ENCODE results near the gene BTRC. TPM values are rescaled to one million over a fixed set of nuclear protein-coding genes. Genes with fewer than 3 reads are reported as not detected.
"Not testable (repeated sequence)": the region's sequence is repeated elsewhere in the genome, so short reads cannot be mapped to it uniquely, and the experiment has no call there.

Gene BTRC
- total RNA-seq, 2 donors from 2014 or later: 13.5 to 16.6 TPM

- Mint-ChIP-seq H3K27me3 (peaks cover 28 to 36% of the 10 kb centered on the region in 2 donors), H3K4me3 (no peak overlapping the region), H3K27ac (no peak overlapping the region), H3K36me3 (no peaks in the 10 kb centered on the region), H3K4me1 (ENCODE audit: low read depth in 2 of 2) (peaks cover 0 to 2% of the 10 kb centered on the region in 2 donors), H3K9me3 (no peaks in the 10 kb centered on the region)
- ATAC-seq (no peak), DNase-seq (ENCODE audit: low spot score) (no peak)
Observed at GRCh38 chr10:101329341-101330032, 24.5 kb upstream of the BTRC start.

- Mint-ChIP-seq H3K4me3 (no peak overlapping the region), H3K4me1 (ENCODE audit: low read depth in 2 of 2) (no peaks in the 10 kb centered on the region)
- ATAC-seq: no peak
Observed at GRCh38 chr10:101330231-101330630, 23.7 kb upstream of the BTRC start.

GRCh38 chr10:101330631-101331225 is 23.2 kb upstream of the BTRC start:
- H3K9me3 Mint-ChIP-seq: no peaks in the 10 kb centered on the region
- DNase-seq (ENCODE audit: low spot score) (no peak), ATAC-seq (no peak)
- H3K4me3 Mint-ChIP-seq: no peak overlapping the region
- H3K36me3 Mint-ChIP-seq: no peaks in the 10 kb centered on the region
- no peak overlapping the region for H3K27ac Mint-ChIP-seq
- peaks cover 23 to 30% of the 10 kb centered on the region in 2 donors for H3K27me3 Mint-ChIP-seq
- H3K4me1 Mint-ChIP-seq (ENCODE audit: low read depth in 2 of 2): no peaks in the 10 kb centered on the region

More at GRCh38 chr10:101330231-101330630, 23.7 kb upstream of the BTRC start:
- DNase-seq (ENCODE audit: low spot score): no peak
- Mint-ChIP-seq H3K27me3 (peaks cover 24 to 32% of the 10 kb centered on the region in 2 donors), H3K9me3 (no peaks in the 10 kb centered on the region), H3K36me3 (no peaks in the 10 kb centered on the region), H3K27ac (no peak overlapping the region)

GRCh38 chr10:101331956-101332355 is 22.0 kb upstream of the BTRC start:
- DNase-seq (ENCODE audit: low spot score) (no peak), ATAC-seq (no peak)
- no peak overlapping the region for H3K4me3 Mint-ChIP-seq
- H3K9me3 Mint-ChIP-seq: no peaks in the 10 kb centered on the region
- no peak overlapping the region for H3K27ac Mint-ChIP-seq
- H3K36me3 Mint-ChIP-seq: no peaks in the 10 kb centered on the region
- H3K27me3 Mint-ChIP-seq: peaks cover 17 to 18% of the 10 kb centered on the region in 2 donors
- no peaks in the 10 kb centered on the region for H3K4me1 Mint-ChIP-seq (ENCODE audit: low read depth in 2 of 2)

GRCh38 chr10:101334259-101334658 is 19.7 kb upstream of the BTRC start:
- H3K9me3 Mint-ChIP-seq; ATAC-seq; H3K4me3 Mint-ChIP-seq; DNase-seq (ENCODE audit: low spot score); H3K4me1 Mint-ChIP-seq (ENCODE audit: low read depth in 2 of 2); H3K27ac Mint-ChIP-seq; H3K36me3 Mint-ChIP-seq: not testable (repeated sequence)
- H3K27me3 Mint-ChIP-seq: peaks cover 15% of the 10 kb centered on the region in 2 donors

- H3K4me1 Mint-ChIP-seq (ENCODE audit: low read depth in 2 of 2): no peaks in the 10 kb centered on the region
- no peak overlapping the region for H3K4me3 Mint-ChIP-seq
- ATAC-seq (no peak), DNase-seq (ENCODE audit: low spot score) (no peak)
- no peaks in the 10 kb centered on the region for H3K36me3 Mint-ChIP-seq
- no peak overlapping the region for H3K27ac Mint-ChIP-seq
- peaks cover 6 to 9% of the 10 kb centered on the region in 2 donors for H3K27me3 Mint-ChIP-seq
- no peaks in the 10 kb centered on the region for H3K9me3 Mint-ChIP-seq
Observed at GRCh38 chr10:101336382-101336781, 17.6 kb upstream of the BTRC start.

GRCh38 chr10:101337836-101338235 is 16.1 kb upstream of the BTRC start:
- no peak for DNase-seq (ENCODE audit: low spot score)
- Mint-ChIP-seq H3K4me1 (ENCODE audit: low read depth in 2 of 2) (no peaks in the 10 kb centered on the region), H3K4me3 (no peak overlapping the region), H3K9me3 (no peaks in the 10 kb centered on the region), H3K27ac (no peak overlapping the region), H3K36me3 (no peaks in the 10 kb centered on the region), H3K27me3 (peaks cover 0 to 2% of the 10 kb centered on the region in 2 donors)
- ATAC-seq: no peak

GRCh38 chr10:101341438-101341837 is 12.5 kb upstream of the BTRC start:
- Mint-ChIP-seq H3K27me3 (peaks cover 0 to 5% of the 10 kb centered on the region in 2 donors), H3K27ac (no peak overlapping the region), H3K4me1 (ENCODE audit: low read depth in 2 of 2) (no peaks in the 10 kb centered on the region), H3K36me3 (no peaks in the 10 kb centered on the region), H3K9me3 (no peaks in the 10 kb centered on the region), H3K4me3 (no peak overlapping the region)
- ATAC-seq: no peak
- DNase-seq (ENCODE audit: low spot score): no peak

GRCh38 chr10:101346177-101346576 is 7.8 kb upstream of the BTRC start:
- no peaks in the 10 kb centered on the region for H3K36me3 Mint-ChIP-seq
- DNase-seq (ENCODE audit: low spot score): no peak
- no peak overlapping the region for H3K27ac Mint-ChIP-seq
- no peak overlapping the region for H3K4me3 Mint-ChIP-seq
- H3K9me3 Mint-ChIP-seq: no peaks in the 10 kb centered on the region
- no peaks in the 10 kb centered on the region for H3K4me1 Mint-ChIP-seq (ENCODE audit: low read depth in 2 of 2)
- peaks cover 14 to 22% of the 10 kb centered on the region in 2 donors for H3K27me3 Mint-ChIP-seq
- ATAC-seq: no peak

GRCh38 chr10:101351017-101351416 is 2.9 kb upstream of the BTRC start:
- Mint-ChIP-seq H3K27ac (no peak overlapping the region), H3K4me1 (ENCODE audit: low read depth in 2 of 2) (peaks cover 18 to 23% of the 10 kb centered on the region in 2 donors), H3K27me3 (peaks cover 16 to 22% of the 10 kb centered on the region in 2 donors), H3K36me3 (no peaks in the 10 kb centered on the region), H3K9me3 (no peaks in the 10 kb centered on the region), H3K4me3 (no peak overlapping the region)
- DNase-seq (ENCODE audit: low spot score): no peak
- ATAC-seq: no peak

- H3K36me3 Mint-ChIP-seq: no peaks in the 10 kb centered on the region
- H3K27me3 Mint-ChIP-seq: peaks cover 16 to 22% of the 10 kb centered on the region in 2 donors
- H3K27ac Mint-ChIP-seq: no peak overlapping the region
Observed at GRCh38 chr10:101351477-101351876, 2.5 kb upstream of the BTRC start.

GRCh38 chr10:101352857-101353256 is 1.1 kb upstream of the BTRC start:
- not testable (repeated sequence) for H3K4me3 Mint-ChIP-seq

More at GRCh38 chr10:101351477-101351876, 2.5 kb upstream of the BTRC start:
- ATAC-seq: no peak
- DNase-seq (ENCODE audit: low spot score): no peak
- Mint-ChIP-seq H3K9me3 (no peaks in the 10 kb centered on the region), H3K4me3 (no peak overlapping the region), H3K4me1 (ENCODE audit: low read depth in 2 of 2) (peaks cover 18 to 23% of the 10 kb centered on the region in 2 donors)

GRCh38 chr10:101354328-101355071 is 535 bp downstream of the BTRC start:
- H3K27ac Mint-ChIP-seq: peak overlapping the region; percentile 85 to 90
- H3K4me1 Mint-ChIP-seq (ENCODE audit: low read depth in 2 of 2): peaks cover 21 to 23% of the 10 kb centered on the region in 2 donors
- peak overlapping the region; percentile 92 for H3K4me3 Mint-ChIP-seq
- no peaks in the 10 kb centered on the region for H3K36me3 Mint-ChIP-seq
- peaks cover 11 to 12% of the 10 kb centered on the region in 2 donors for H3K27me3 Mint-ChIP-seq
- DNase-seq (ENCODE audit: low spot score) (peak; percentile 64), ATAC-seq (peak; percentile 1 to 34)
- no peaks in the 10 kb centered on the region for H3K9me3 Mint-ChIP-seq

More at GRCh38 chr10:101352857-101353256, 1.1 kb upstream of the BTRC start:
- H3K9me3 Mint-ChIP-seq; H3K36me3 Mint-ChIP-seq; H3K27ac Mint-ChIP-seq; DNase-seq (ENCODE audit: low spot score); ATAC-seq: not testable (repeated sequence)
- Mint-ChIP-seq H3K27me3 (peaks cover 16 to 22% of the 10 kb centered on the region in 2 donors), H3K4me1 (ENCODE audit: low read depth in 2 of 2) (peaks cover 21 to 23% of the 10 kb centered on the region in 2 donors)
